NCI-H2196 (cell line): Measurements from ENCODE around the gene NEURL4.

Experiments
- DNase-seq: peaks from one replicate; lab custom pipeline; 2025; ENCODE audit not compliant: unreplicated experiment; lab: John Stamatoyannopoulos, UW

The NEURL4 gene

DNA sequence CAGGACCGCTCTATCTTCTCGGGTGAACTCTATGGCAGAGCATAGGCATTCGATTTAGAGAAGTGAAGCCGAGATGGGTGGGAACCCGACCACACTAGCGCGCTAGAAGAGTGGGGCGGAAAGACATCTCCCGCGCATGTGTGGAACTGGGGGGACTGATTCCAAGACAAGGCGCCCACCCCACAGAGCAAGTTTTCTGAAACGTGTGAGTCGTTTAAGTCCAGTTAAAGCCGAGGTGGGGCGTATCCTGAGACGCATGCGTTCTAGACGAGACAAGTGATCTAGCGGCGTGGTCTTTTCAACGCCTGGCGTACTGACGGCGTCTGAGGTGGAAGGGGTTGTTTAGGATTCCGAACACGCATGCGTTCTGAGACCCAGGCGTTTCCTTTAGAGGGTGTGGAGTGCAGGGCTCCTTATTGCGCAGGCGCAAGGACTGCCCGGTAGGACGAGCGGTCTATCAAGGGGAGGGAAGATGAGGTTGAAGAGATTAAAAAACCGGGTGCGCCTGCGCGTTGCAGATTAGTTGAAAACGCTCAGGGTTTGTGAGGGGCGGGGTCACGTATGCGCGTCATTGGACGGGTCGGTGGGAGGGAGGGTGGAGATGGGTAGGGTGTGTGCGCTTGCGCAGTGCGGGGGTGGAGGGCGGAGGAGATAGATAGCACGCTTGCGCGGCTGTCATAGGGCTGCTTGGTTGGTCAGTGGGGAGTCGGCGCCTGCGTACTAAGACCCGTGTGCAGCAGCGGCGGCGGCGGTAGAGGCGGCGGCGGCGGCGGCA is 22.0 kb downstream of the NEURL4 start, which contains the start of gene EIF5A:
Gene EIF5A, plus strand, starts transcription at position 718 of the 775 bp plus-strand sequence. CDS start 2,008 bp downstream, outside the sequence.
- peak; percentile 92 for DNase-seq

GRCh38 chr17:7304179-7304578 is 25.0 kb downstream of the NEURL4 start:
- no peak for DNase-seq

GRCh38 chr17:7296189-7296861 is 32.8 kb downstream of the NEURL4 start:
- peak; percentile 74 for DNase-seq

- peak; percentile 15 for DNase-seq
These were observed 33.6 kb downstream of the NEURL4 start for GRCh38 chr17:7295230-7296180.

- DNase-seq = peak; percentile 88
These were observed 34.5 kb downstream of the NEURL4 start, which contains the start of gene YBX2 for GRCh38 chr17:7294614-7295153. TSS of gene YBX2 (minus strand) at chr17:7294639. CDS start at chr17:7294500, 139 bp downstream.

DNA sequence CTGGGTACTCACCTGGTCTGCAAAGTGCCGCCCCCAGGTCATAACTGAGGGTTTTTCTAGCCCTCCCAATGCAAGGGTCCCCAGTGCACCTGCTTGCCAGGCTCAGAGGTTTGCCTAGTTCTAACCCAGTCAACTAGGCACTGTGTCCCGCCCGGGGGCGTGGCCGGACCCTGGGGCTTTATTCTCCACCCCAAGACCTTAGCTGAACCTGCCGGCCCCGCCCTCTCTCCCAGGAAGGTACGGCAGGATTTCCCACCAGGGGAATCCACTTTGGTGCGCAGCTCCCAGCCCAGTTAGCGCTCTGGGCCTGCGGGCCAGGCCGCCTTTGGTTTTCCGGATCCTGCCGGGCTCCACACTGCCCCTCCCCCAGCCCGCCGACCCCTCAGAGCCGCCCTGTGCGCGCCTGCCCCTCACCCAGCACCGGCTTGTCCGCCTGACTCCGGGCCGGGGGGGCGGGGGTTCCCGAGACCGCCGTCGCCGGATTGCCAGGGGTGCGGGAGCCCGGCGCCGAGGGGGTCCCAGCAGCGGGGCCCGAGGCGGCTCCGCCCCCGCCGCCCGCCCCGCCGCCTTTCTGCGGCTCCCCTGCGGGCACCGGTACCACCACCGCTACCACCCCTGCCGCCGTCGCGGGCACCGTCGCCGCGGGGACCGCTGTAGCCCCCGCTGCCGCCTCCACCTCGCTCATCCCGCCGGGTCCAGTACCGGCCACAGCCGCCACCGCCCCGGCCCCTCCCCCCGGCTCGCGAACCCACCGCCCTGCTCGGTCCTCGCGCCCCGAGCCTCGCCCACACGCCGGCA is 35.1 kb downstream of the NEURL4 start:
- DNase-seq = peak; percentile 58

DNA sequence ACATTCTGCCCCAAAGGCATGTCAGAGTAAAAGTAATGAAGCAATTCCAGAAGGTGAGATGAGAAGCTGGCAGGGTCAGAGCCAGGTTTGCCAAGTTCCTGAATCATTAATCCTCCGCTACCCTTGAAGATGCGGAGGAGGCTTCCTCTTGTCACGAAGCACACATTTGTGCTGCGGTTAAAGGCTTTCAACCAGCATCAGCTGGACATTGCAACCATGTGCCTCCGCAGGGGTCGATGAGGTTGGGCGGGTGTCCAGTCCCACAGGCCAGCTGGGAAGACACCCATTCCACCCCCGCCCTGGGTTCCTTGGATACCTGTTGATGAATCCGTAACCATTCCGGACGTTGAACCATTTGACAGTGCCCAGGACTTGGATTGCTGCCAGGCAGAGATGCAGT is 36.0 kb downstream of the NEURL4 start:
- no peak for DNase-seq

GRCh38 chr17:7292729-7293128 is 36.4 kb downstream of the NEURL4 start:
- no peak for DNase-seq

GRCh38 chr17:7292194-7292593 is 36.9 kb downstream of the NEURL4 start:
- DNase-seq = no peak

GRCh38 chr17:7290685-7291084 is 38.5 kb downstream of the NEURL4 start:
- no peak for DNase-seq

DNA sequence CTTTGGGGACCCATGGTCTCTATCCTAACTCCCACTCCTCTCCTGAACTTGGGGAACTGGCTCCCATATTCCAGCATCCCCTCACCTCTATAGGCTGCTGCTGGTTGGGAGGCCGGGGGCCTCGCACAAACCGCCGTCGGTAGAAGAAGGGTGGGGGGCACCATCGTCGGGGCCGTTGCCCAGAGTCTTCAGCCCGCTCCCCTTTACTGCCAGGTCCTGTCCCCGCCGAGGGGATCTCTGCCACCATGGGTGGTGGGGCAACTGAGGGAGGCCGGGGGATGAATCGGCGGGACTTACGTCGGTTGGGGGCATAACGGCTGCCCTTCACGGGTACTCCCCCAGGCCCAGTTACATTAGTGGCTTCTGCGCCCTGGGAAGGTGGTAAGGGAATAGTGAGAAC is 39.0 kb downstream of the NEURL4 start:
- no peak for DNase-seq

DNA sequence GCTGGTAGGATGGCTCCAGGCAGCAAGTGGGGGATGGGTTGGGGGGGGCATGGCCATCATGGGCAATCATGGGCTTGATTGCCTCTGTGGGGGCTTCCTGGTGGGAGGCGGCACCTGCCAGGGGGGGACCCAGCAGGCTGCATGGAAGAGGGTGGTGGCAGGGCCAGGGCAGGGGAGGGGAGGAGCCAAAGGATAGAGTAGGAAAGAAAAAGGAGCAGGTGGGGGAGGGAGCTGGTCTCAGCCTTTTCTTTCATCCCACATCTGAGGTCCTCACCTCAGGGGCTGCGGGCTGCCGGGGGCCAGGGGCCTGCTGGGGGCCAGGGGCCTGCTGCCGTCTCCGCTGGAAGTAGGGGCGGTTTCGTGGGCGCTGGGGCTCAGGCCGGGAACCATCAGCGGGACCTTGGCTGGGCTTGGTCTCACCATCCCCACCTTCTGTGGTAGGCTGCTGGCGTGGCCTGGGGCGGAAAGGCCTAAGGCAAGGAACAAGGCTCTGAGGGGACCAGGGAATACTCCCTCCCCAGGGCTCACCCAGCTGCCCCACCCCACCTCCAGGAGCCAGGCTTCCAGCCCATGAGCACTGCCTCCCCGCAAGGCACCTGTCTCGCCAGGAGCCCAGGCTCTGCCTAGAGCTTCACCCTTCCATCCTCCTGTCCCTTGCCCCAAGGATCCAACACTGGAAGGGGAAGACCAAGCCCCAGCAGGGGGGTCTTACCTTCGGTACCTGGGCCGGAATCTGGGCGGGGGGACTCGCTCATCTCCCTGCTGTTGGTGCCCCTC is 39.7 kb downstream of the NEURL4 start:
- no peak for DNase-seq

DNA sequence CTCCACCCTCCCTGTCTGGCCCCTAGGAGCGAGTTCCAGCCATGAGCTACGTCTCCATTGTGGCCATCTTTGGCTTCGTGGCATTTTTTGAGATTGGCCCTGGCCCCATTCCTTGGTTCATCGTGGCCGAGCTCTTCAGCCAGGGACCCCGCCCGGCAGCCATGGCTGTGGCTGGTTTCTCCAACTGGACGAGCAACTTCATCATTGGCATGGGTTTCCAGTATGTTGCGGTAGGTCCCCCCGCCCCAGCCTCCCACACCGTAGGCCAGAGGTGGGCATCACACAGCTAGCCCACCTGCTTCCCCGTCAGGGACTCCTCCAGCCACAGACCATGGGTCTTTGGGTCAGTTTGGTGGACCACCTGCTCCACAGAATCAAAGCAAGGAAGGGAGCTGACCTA is 43.5 kb downstream of the NEURL4 start:
- no peak for DNase-seq

GRCh38 chr17:7284911-7285310 is 44.2 kb downstream of the NEURL4 start:
- DNase-seq = no peak

DNA sequence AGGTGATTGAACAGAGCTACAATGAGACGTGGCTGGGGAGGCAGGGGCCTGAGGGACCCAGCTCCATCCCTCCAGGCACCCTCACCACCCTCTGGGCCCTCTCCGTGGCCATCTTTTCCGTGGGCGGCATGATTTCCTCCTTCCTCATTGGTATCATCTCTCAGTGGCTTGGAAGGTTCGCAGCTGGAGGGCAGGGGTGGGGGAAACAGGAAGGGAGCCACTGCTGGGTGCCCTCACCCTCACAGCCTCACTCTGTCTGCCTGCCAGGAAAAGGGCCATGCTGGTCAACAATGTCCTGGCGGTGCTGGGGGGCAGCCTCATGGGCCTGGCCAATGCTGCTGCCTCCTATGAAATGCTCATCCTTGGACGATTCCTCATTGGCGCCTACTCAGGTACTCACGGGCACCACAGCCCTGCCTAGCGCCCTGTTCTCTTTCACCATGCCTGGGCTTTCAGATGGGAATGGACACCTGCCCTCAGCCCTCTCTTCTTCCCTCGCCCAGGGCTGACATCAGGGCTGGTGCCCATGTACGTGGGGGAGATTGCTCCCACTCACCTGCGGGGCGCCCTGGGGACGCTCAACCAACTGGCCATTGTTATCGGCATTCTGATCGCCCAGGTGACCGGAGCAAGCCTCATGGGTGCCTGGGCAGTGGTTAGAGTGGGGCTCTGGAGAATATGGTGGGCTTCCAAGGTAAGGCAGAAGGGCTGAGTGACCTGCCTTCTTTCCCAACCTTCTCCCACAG is 45.5 kb downstream of the NEURL4 start:
- no peak for DNase-seq

- no peak for DNase-seq
These were observed 46.3 kb downstream of the NEURL4 start for GRCh38 chr17:7282752-7283321.

DNA sequence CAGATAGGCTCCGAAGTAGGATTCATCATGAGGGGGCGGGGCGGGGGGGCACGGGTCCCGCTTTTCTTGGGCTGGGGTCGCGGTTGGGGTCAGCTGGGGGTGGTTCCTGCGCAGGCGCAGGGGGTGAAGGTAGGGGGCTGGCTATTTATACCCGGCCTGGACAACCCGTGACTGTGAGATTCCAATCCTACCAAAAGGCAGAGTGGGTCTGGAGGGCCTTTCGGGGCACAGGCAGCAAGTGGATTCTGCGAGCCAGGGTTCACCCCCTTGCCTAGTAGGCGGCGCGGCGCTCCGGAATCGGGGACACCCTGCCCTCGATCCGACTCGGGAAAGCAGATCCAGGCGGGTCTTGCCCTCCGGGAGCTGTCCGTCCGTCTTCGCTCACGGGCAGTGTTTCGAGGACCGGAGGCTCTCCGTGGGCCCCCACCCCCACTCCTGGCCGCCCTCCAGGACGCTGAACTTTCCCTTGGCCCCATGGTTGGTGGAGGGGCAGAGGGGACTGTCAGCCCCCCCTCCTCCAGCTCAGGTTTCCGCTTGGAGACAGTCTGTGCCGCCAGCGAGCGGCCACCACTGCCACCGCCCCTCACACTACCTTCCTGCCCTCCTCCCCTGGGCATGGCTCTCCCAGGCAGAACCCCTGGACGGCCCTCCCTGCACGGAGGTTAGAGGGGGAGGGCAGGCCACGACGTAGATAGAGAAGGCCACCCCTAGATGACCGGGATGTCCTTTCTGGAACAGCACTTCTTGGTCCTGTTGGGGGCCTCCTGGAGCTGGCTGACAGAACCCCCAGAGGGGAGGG is 47.0 kb downstream of the NEURL4 start:
- no peak for DNase-seq
